ENCODE results near the gene RAPGEF2. TPM values are rescaled to one million over a fixed set of nuclear protein-coding genes. Genes with fewer than 3 reads are reported as not detected.

Gene RAPGEF2
- total and polyA plus RNA-seq, 7 donors, result 4.6 to 35.2 (median 20.4) TPM

- H3K4me3 ChIP-seq, result no peak overlapping the region
- H3K27ac ChIP-seq, result no peak overlapping the region
- H3K27me3 ChIP-seq (ENCODE audit: insufficient read depth in 3 of 3, low read length in 2 of 3), result no peaks in the 10 kb centered on the region
- H3K36me3 ChIP-seq (ENCODE audit: insufficient read depth in 1 of 2, low read depth in 1 of 2), result peaks cover 0 to 30% of the 10 kb centered on the region in 2 donors
- TF ChIP-seq, protein P1, sequence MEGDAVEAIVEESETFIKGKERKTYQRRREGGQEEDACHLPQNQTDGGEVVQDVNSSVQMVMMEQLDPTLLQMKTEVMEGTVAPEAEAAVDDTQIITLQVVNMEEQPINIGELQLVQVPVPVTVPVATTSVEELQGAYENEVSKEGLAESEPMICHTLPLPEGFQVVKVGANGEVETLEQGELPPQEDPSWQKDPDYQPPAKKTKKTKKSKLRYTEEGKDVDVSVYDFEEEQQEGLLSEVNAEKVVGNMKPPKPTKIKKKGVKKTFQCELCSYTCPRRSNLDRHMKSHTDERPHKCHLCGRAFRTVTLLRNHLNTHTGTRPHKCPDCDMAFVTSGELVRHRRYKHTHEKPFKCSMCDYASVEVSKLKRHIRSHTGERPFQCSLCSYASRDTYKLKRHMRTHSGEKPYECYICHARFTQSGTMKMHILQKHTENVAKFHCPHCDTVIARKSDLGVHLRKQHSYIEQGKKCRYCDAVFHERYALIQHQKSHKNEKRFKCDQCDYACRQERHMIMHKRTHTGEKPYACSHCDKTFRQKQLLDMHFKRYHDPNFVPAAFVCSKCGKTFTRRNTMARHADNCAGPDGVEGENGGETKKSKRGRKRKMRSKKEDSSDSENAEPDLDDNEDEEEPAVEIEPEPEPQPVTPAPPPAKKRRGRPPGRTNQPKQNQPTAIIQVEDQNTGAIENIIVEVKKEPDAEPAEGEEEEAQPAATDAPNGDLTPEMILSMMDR (IDR thresholded peaks at IDR 0.05), result no peak
- no peaks in the 10 kb centered on the region for H3K4me1 ChIP-seq
- H3K9me3 ChIP-seq, result no peaks in the 10 kb centered on the region
- 89 to 91% (median 90%) methylated on average over 3 of the region's 3 CpGs for WGBS, 3 donors
- ATAC-seq (no peak), DNase-seq (no peak)
- intact Hi-C loops (cut with DNase I), result no loop called here
These were observed 260.5 kb downstream of the RAPGEF2 start for GRCh38 chr4:159363361-159363760.

DNA sequence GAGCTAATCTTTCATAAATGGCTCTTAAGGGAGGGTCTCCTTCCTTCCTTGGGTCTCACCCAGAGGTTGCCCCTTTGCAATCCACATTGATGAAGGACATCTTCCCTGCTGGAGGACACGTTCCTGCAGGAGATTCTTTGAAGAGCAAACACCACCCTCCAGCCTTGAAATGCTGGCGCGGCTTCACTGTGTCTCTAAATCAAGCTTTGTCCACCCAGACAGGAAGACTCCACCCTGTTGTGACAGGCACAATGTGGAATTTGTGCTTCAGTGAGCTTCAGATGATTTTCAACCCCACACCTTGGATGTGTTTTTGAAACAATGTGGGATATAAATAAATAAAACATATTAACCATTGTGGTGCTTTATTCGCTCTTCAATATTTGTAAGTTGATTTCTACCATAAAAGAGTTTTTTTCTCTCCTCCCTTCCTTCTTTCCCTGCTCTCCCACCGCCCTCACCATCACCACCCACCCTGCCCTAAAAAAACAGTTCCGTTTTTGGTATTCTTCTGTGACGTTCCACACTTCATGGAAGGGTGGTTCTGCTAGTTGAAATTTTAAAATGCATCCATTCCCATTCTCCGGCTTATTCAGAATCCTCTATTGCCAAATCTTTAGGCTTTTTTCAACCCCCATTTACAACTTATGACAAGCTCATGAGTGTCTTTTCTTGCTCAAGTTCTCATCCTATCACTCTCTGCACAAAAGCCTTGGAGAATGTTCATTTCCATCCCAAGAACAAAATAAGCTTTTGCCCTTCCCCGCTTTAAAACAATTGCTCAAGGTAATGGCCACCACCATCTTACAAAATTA lies 264.3 kb downstream of the RAPGEF2 start:
- ATAC-seq, result no peak
- Histone ChIP-seq H3K27ac (no peak overlapping the region), H3K27me3 (ENCODE audit: insufficient read depth in 3 of 3, low read length in 2 of 3) (no peaks in the 10 kb centered on the region), H3K4me3 (no peak overlapping the region), H3K9me3 (no peaks in the 10 kb centered on the region), H3K4me1 (no peaks in the 10 kb centered on the region), H3K36me3 (ENCODE audit: insufficient read depth in 1 of 2, low read depth in 1 of 2) (no peaks in the 10 kb centered on the region)
- TF ChIP-seq, protein P1 (IDR thresholded peaks at IDR 0.05), result no peak
- 52 to 63% (median 61%) methylated on average over 9 of the region's 9 CpGs for WGBS, 3 donors
- no peak for DNase-seq
- intact Hi-C loops (cut with DNase I), result no loop called here

DNA sequence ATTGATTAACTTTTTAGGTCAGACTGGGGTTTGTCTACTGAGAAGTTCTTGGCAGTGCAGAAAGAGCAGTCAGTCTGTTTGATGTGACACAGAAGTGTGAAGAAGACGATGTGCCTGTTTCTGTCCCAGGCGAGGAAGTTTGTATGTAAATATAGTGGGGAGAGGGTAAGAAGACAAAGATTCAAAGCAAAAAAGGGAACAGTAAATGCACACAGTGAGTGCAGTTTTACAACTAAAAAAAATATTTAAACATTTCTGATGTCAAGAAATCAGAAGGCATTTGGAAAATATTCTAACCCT lies 264.9 kb downstream of the RAPGEF2 start:
- WGBS, 3 donors, result 59 to 65% (median 60%) methylated on average over 2 of the region's 2 CpGs
- intact Hi-C loops (cut with DNase I), result no loop called here

GRCh38 chr4:159368320-159368719 lies 265.4 kb downstream of the RAPGEF2 start:
- no peak overlapping the region for H3K27ac ChIP-seq
- intact Hi-C loops (cut with DNase I), result no loop called here
- no peaks in the 10 kb centered on the region for H3K4me1 ChIP-seq
- TF ChIP-seq, protein P1 (IDR thresholded peaks at IDR 0.05), result no peak
- H3K4me3 ChIP-seq, result no peak overlapping the region
- no peaks in the 10 kb centered on the region for H3K27me3 ChIP-seq (ENCODE audit: insufficient read depth in 3 of 3, low read length in 2 of 3)
- H3K36me3 ChIP-seq (ENCODE audit: insufficient read depth in 1 of 2, low read depth in 1 of 2), result no peaks in the 10 kb centered on the region
- no peak for ATAC-seq
- 91 to 100% (median 98%) methylated on average over 2 of the region's 2 CpGs for WGBS, 3 donors
- no peaks in the 10 kb centered on the region for H3K9me3 ChIP-seq
- DNase-seq, result no peak

More for the DNA sequence above, 264.9 kb downstream of the RAPGEF2 start:
- Histone ChIP-seq H3K4me1 (no peaks in the 10 kb centered on the region), H3K27ac (no peak overlapping the region), H3K36me3 (ENCODE audit: insufficient read depth in 1 of 2, low read depth in 1 of 2) (no peaks in the 10 kb centered on the region), H3K9me3 (no peaks in the 10 kb centered on the region), H3K27me3 (ENCODE audit: insufficient read depth in 3 of 3, low read length in 2 of 3) (no peaks in the 10 kb centered on the region), H3K4me3 (no peak overlapping the region)
- ATAC-seq (no peak), DNase-seq (no peak)
- TF ChIP-seq, protein P1 (IDR thresholded peaks at IDR 0.05), result no peak

DNA sequence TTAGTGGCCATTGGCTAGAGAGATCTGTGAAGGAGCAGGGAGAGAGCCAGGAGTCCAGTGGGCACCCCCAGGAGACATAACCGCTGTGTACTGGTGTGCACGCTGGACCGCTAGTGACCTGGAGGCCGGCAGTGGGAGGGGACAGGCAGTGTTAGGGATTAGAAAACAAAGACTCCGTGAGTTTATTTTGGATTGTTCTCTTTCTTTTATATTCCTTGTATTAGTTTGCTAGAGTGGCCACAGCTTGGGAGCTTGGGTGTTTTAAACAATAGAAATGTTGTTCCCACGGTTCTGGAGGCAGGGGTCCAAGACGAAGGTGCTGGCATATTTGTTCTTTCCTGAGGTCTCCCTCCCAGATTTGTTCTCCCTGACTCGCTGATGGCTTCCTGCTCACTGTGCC lies 266.4 kb downstream of the RAPGEF2 start:
- Histone ChIP-seq H3K4me3 (no peak overlapping the region), H3K27ac (no peak overlapping the region), H3K27me3 (ENCODE audit: insufficient read depth in 3 of 3, low read length in 2 of 3) (no peaks in the 10 kb centered on the region), H3K36me3 (ENCODE audit: insufficient read depth in 1 of 2, low read depth in 1 of 2) (no peaks in the 10 kb centered on the region), H3K9me3 (no peaks in the 10 kb centered on the region), H3K4me1 (no peaks in the 10 kb centered on the region)
- no peak for DNase-seq
- intact Hi-C loops (cut with DNase I), result no loop called here
- TF ChIP-seq, protein P1 (IDR thresholded peaks at IDR 0.05), result no peak
- no peak for ATAC-seq
- 84 to 93% (median 89%) methylated on average over 8 of the region's 8 CpGs for WGBS, 3 donors
